Brain microvascular endothelial cell (primary cell): Measurements from ENCODE around the gene RNF113B.

Experiments
- DNase-seq: peaks from one replicate; pipeline ENCODE4 v3.0.0-alpha.2; 2020
- H3K27ac ChIP-seq: fragments of 250-450 bp; sonication (Bioruptor Pico); 2 replicates; pipeline ENCODE4 v1.5.1; 2020; ENCODE audit warnings: mild to moderate bottlenecking, moderate library complexity
- H3K27me3 ChIP-seq: fragments of 250-450 bp; sonication (Bioruptor Pico); replicated peaks from 2 replicates; pipeline ENCODE4 v1.5.1; 2020; ENCODE audit warnings: mild to moderate bottlenecking
- H3K36me3 ChIP-seq: fragments of 250-450 bp; sonication (Bioruptor Pico); replicated peaks from 2 replicates; pipeline ENCODE4 v1.5.1; 2020; ENCODE audit warnings: mild to moderate bottlenecking
- H3K4me3 ChIP-seq: 2 replicates; pipeline ENCODE4 v1.5.1; 2011; ENCODE audit warnings: low read depth, mild to moderate bottlenecking, control low read depth, low read length, moderate library complexity
- CTCF ChIP-seq: IDR thresholded peaks from 2 replicates; pipeline ENCODE4 v1.5.1; 2011; ENCODE audit warnings: low read depth, mild to moderate bottlenecking, moderate library complexity, low read length, control low read depth, inconsistent platforms; ENCODE audit errors: missing control alignments
- in situ Hi-C: cut with HindIII; loops from 2 replicates; pipeline ENCODE4 v1.10.0; 2017; ENCODE audit warnings: low sequenced_read_pairs, low pct_ligation_motif_present

Gene RNF113B

GRCh38 chr13:98176777-98177608, at the start of gene RNF113B:
Gene RNF113B, minus strand, starts transcription at chr13:98177269. Its CDS starts 33 bp downstream, at chr13:98177236.
- Histone ChIP-seq H3K4me3 (no peak within 1 kb of the TSS), H3K27ac (no peak within 1 kb of the TSS), H3K36me3 (no peaks in the 10 kb centered on the region), H3K27me3 (no peaks in the 10 kb centered on the region)
- no peak for DNase-seq
- in situ Hi-C loops: no loop called here
- TF ChIP-seq CTCF: no peak

- peaks cover 2% of the 10 kb centered on the region for H3K36me3 ChIP-seq
- no peak for DNase-seq
- in situ Hi-C loops: no loop called here
These were observed 49.4 kb upstream of the RNF113B start for GRCh38 chr13:98226496-98226895.

GRCh38 chr13:98225036-98225940, 48.2 kb upstream of the RNF113B start:
- no peak overlapping the region for H3K4me3 ChIP-seq
- DNase-seq: no peak
- H3K27me3 ChIP-seq: no peaks in the 10 kb centered on the region
- no peak for TF ChIP-seq CTCF
- peaks cover 2% of the 10 kb centered on the region for H3K36me3 ChIP-seq
- H3K27ac ChIP-seq: no peak overlapping the region
- in situ Hi-C loops: no loop called here

More at GRCh38 chr13:98226496-98226895, 49.4 kb upstream of the RNF113B start:
- Histone ChIP-seq H3K27me3 (no peaks in the 10 kb centered on the region), H3K27ac (no peak overlapping the region), H3K4me3 (no peak overlapping the region)
- no peak for TF ChIP-seq CTCF

- DNase-seq: no peak
- no peak overlapping the region for H3K27ac ChIP-seq
- in situ Hi-C loops: no loop called here
- H3K4me3 ChIP-seq: no peak overlapping the region
- TF ChIP-seq CTCF: peak; percentile 3
- no peaks in the 10 kb centered on the region for H3K27me3 ChIP-seq
- H3K36me3 ChIP-seq: peaks cover 2% of the 10 kb centered on the region
These were observed 47.5 kb upstream of the RNF113B start for GRCh38 chr13:98224557-98224956.

GRCh38 chr13:98223741-98224140, 46.7 kb upstream of the RNF113B start:
- in situ Hi-C loops: no loop called here
- Histone ChIP-seq H3K4me3 (no peak overlapping the region), H3K36me3 (peaks cover 2% of the 10 kb centered on the region), H3K27me3 (no peaks in the 10 kb centered on the region), H3K27ac (no peak overlapping the region)
- TF ChIP-seq CTCF: no peak
- DNase-seq: no peak
